Suprapubic skin (tissue), 3 donors: ENCODE results near the gene DCPS.

ENCODE experiments used
- EP300 ChIP-seq: sonication (generic); formaldehyde crosslinking; IDR thresholded peaks from one replicate; pipeline ENCODE4 v1.6.1; 2017; ENCODE audit warnings: antibody characterized with exemption
- TF ChIP-seq, protein P1 (sequence below), 2 donors: fragments of 200-600 bp in 1 of 2; fragments of 450-650 bp in 1 of 2; sonication (generic) in 1 of 2; IDR thresholded peaks; one replicate each; pipeline ENCODE4 v1.5.1; 2016 to 2019; ENCODE audit warnings: antibody characterized with exemption in 2 of 2, mild to moderate bottlenecking in 1 of 2, moderate library complexity in 1 of 2

DNA sequence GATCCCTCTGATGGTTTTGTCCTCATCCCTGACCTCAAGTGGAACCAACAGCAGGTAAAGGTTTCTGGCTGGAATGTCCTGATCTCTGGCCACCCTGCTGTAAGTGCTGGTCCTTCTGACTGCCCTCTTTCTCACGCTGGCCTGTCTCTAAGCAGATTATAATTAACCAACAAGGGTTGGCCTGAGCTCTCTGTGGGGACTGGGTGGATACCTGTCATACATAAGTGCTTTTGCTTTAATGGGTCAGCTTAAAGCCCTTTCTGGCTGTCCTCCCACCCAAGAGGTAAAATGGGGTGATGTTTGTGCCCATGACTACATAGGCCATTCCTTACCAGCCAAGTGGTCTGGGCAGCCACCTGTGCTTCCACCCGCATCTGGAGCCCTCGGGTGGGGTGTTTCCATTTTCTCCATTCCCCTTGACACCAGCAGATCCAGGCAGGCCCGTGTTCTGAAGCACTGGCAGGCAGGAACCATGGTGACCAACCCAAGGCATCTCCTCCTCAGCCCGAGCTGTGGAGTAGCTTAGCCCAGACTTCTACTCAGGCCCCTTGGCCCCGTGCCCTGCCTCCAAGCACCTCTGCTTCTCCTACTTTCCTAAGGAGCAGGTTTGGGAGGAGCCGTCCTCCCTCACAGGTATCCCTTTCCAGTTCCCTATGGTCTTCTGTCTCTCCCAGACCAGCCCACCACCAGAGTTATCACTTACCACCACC lies 34.6 kb downstream of the DCPS start:
- TF ChIP-seq, protein P1, sequence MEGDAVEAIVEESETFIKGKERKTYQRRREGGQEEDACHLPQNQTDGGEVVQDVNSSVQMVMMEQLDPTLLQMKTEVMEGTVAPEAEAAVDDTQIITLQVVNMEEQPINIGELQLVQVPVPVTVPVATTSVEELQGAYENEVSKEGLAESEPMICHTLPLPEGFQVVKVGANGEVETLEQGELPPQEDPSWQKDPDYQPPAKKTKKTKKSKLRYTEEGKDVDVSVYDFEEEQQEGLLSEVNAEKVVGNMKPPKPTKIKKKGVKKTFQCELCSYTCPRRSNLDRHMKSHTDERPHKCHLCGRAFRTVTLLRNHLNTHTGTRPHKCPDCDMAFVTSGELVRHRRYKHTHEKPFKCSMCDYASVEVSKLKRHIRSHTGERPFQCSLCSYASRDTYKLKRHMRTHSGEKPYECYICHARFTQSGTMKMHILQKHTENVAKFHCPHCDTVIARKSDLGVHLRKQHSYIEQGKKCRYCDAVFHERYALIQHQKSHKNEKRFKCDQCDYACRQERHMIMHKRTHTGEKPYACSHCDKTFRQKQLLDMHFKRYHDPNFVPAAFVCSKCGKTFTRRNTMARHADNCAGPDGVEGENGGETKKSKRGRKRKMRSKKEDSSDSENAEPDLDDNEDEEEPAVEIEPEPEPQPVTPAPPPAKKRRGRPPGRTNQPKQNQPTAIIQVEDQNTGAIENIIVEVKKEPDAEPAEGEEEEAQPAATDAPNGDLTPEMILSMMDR (IDR thresholded peaks at IDR 0.05) = no peak
- TF ChIP-seq EP300 = no peak
